NOMO-1 treated with DMSO at 0.1 percent for 48 hours (cell line): ENCODE measurements around the gene DHFR2.
"Not testable (repeated sequence)": the region's sequence is repeated elsewhere in the genome, so short reads cannot be mapped to it uniquely, and the experiment has no call there.

ENCODE experiments used
- DNase-seq: peaks from one replicate; lab custom pipeline; 2025; ENCODE audit not compliant: unreplicated experiment; lab: John Stamatoyannopoulos, UW

The DHFR2 gene

GRCh38 chr3:94062513-94063404, at the start of gene DHFR2, which contains the start of gene NSUN3:
TSS of gene DHFR2 (minus strand) at chr3:94062916. CDS start at chr3:94061511, 1,405 bp downstream.
TSS of gene NSUN3 (plus strand) at chr3:94063061. CDS start at chr3:94063127, 66 bp downstream.
- DNase-seq = peak; percentile 95

GRCh38 chr3:94110854-94111253, 48.1 kb upstream of the DHFR2 start:
- no peak for DNase-seq

DNA sequence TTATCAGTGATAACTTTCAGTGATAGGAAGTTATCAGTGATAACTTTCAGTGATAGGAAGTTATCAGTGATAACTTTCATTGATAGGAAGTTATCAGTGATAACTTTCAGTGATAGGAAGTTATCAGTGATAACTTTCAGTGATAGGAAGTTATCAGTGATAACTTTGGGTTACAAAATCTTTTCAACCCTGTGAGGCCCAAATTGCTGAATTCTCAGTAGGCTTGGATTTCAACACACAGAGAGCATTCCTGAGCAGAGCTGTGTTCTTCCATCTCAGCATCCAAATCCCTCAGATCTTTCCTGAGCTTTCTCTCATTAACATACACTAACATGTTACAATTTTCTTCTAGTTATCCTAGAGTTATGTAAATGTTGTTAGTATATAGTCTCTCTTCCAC, 47.5 kb upstream of the DHFR2 start:
- DNase-seq = not testable (repeated sequence)

DNA sequence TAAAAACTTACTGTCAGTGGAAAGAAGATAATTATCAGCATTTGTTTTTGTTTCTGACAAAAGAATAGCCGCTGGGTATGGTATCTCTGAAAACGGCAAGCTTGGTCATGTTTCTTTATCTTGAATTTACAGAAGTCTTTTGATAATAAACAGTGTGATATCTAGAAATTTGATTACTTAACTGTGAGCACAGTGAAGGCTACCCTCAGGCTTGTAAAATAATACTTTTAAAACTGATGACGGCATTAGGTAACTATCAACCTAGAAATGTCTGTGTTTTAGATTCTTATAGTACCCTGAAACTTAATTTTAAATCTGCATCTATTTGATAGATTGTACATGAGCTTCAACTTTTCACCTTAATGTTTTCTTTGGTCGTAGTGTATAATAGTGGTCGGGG, 43.6 kb upstream of the DHFR2 start:
- DNase-seq = no peak

DNA sequence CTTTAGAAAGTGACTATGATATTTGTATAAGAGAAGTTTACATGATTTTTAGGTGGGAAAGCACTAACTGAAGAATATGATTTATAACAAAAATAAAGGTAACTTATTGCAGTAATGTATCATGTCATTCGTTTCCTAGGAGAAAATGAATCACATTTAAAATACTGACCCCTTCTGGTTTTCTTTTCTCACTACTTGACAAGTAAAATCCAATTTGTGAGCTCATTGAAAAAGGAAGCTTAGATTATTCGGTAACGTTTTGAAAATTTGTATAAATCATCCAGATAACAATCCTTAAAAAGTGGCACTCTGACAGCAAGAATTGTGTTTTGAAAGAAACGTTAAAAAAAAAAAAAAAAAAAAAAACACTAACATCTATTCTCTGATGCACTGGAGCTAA, 39.1 kb upstream of the DHFR2 start:
- DNase-seq = no peak

DNA sequence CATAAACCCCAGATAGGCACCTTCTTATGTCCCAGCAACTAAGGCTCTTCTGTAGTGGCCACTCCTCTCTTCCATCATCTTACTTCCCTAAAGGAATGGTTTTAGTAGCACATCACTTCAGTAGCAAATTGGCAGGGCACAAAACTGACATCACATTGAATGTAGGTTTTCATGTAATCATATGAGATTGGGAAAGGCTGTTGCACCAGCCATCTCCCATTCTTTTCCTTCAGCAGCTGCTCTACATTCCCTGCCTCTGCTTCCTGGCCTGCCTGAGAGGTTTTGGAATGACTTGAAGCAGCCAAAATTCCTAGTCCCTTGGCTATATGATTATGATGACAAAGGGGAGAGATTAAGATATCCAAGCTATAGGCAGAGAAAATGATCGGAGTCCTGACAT, 36.6 kb upstream of the DHFR2 start:
- DNase-seq = no peak

DNA sequence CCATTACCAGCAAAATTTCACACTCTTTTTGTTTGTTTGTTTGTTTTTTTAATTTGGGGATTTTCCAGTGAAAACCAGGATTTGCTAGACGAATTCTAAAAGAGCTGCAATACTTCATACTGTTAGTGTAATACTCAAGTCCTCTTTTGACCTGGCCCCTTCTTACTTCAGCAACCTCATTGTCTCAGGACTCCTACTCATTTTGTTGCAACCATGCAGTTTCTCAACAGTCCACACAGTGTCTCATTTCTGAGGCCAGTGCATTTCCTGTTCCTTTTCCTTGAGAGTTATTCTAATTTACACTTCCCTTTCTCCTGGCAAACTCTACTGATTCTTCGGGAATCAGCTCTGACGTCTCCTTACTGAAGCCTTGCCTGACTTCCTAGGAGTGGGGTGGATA, 35.7 kb upstream of the DHFR2 start:
- peak; percentile 52 for DNase-seq

DNA sequence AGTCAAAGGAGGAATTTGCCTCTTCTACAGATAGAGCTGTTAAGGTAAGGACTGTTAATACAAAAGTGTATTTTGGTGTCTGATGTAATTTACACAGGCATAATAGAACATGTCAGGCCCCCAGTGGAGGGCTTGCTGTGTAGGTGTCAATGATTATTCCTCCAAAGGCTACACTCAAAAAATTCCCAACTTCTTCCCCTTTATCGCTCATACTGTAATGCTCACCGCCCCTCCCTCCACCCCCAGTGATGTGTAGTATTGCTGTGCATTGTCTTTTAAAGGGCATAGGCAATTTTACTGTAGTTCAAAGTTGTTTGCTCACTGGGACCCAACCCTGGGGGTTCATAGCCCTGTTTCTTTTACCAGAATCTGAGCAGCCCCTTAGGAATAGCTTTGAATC, 32.4 kb upstream of the DHFR2 start:
- DNase-seq = no peak

DNA sequence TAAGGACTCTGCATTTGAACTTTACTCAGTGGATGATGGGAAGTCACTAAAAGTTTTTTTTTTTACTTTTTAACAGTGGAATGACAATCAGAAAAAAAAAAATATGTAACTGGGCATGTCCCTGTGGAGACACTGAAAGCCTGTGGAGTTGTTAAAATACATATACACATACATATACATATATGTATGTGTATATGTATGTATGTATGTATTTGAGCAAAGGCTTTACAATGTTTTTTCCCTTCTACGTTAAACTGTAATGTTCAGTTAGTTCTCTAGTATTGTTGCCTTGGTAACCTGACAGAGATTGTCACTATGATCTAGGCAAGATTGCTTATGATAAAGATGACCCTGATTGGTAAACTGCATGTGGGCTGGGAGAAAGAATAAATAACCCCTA, 30.4 kb upstream of the DHFR2 start:
- DNase-seq = no peak

GRCh38 chr3:94092086-94092485, 29.4 kb upstream of the DHFR2 start:
- peak; percentile 1 for DNase-seq

DNA sequence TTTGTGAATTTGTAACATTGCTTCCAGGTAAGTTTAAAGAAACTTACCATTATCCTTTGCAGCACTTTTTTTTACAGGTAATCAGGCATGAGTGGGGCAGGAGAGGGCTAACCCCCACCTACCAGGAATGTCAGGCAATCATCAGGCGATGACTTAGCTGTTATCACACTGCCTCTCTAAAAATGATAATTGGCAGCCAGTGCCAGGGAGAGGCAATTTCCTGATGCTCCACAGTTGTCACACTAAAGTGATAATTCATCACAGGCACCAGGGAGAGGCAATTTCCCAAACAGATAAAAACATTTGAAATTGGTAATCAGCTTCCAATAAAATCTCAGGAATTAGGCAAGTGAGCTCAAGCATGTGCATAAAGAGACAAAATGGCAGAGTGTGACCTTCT, 26.4 kb upstream of the DHFR2 start:
- DNase-seq = no peak

DNA sequence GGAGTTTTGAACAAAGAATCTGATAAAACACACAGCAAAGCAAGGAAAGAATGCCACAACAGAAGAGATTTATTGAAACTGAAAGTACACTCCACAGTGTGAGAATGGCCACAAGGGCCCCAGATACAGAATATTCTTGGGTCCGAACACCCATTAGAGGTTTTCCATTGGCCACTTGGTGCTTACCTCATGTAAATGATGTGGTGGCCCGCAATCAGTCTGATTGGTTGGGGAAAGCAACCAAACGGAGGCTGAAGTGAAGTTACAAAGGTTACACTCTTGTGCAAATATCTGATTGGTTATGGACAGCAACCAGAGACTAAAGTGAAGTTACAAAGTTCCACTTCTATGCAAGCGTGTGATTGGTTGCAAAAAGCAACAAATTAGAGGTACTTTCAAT, 20.5 kb upstream of the DHFR2 start:
- DNase-seq = no peak

GRCh38 chr3:94082391-94082937, 19.7 kb upstream of the DHFR2 start:
- no peak for DNase-seq

GRCh38 chr3:94081884-94082283, 19.2 kb upstream of the DHFR2 start:
- DNase-seq = no peak

DNA sequence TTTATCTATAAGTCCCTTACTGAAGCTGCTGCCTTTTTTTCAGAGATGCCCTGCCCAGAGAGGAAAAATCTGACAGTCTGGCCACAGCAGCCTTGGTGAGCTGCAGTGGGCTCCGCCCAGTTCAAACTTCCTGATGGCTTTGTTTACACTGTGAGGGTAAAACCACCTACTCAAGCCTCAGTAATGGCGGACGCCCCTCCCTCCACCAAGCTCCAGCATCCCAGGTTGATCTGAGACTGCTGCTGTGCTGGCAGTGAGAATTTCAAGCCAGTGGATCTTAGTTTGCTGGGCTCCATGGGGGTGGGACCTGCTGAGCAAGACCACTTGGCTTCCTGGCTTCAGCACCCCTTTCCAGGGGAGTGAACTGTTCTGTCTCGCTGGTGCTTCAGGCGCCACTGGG, 17.8 kb upstream of the DHFR2 start:
- DNase-seq = not testable (repeated sequence)

- no peak for DNase-seq
Observed at GRCh38 chr3:94076055-94076454, 13.3 kb upstream of the DHFR2 start.

- no peak for DNase-seq
Observed at GRCh38 chr3:94071713-94072284, 9.1 kb upstream of the DHFR2 start.

DNA sequence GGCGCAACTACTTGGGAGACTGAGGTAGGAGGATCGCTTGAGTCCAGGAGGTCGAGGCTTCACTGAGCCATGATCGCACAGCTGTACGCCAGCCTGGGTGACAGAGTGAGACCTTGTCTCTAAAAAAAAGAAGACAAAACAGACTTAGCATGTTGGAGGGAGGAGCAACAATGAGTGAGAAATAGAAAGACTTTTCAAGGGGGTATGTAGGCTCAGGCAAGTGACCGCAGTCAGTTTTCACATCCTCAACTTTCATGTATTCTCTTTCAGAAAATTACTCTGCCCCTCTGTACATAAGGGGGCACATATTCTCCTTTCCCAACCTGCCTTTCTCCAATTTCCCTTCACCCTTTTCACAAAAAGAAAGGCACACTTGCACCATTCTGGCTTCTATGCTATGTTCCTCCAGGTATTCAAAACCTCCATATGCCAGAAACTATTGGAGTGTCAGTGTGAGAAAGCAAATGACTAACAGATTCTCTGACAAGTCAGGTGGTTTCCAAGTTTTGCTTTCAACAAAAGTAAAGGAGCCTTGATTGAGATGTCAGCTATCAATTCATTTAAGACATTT, 7.7 kb upstream of the DHFR2 start:
- no peak for DNase-seq

- peak; percentile 34 for DNase-seq
Observed at GRCh38 chr3:94069194-94069813, 6.6 kb upstream of the DHFR2 start.

DNA sequence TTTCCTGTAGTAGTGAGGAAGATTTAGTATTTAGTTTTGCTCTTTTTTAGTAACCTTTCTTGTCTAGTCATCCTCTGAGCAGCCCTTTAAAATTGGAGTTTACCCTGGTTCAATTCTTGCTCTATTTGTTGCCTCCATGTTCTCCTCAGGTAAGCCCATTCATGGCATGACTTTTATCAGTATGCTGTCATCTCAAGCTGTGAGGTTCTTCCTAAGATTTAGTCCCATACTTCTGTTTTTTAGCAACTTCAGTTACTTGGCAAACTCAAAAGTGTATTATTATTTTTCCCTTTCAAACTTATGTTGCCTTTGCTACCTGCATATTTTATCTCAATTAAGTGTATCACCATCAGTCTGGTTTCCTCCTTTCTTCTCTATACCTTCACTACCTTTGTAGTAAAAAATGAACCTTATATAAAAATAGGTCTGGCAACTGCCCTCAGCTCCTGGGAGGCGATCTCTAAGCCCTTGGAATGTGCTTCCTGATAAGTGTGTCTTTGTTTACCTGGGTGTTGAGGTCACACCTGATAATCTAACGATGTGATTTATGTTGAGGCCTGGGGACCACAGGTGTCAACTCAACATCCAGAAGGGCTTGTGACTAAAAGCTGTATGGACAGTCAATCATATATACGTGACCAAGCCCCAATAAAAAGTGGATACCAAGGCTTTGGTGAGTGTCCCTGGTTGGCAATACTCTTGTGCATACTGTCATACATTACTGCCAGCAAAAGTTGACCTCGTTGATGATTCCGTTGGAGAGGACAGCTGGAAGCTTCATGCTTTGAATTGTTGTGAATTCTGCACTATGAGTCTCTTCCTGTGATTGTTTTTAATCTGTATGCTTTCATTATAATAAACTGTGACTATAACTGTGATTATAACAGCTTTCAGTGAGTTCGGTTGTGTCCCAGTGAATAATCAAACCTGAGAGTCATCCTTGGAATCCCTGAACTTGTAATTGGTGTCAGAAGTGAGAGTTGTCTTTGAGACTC, 4.1 kb upstream of the DHFR2 start:
- no peak for DNase-seq
